PC-9 (cell line): ENCODE data around the gene PRSS1. TPM values are rescaled to one million over a fixed set of nuclear protein-coding genes. Genes with fewer than 3 reads are reported as not detected.
A peak's percentile ranks its signal among the peaks of the same experiment; 100 is the strongest.

Source experiments
- BruUV-seq: library from RNA; stranded (reverse); fragments of 400-500 nt; replicated peaks from 2 replicates; lab custom pipeline; 2021; lab: Mats Ljungman, UMichigan
- CTCF ChIA-PET: fragments of 300-600 bp; sonication (Branson Sonifier 250); formaldehyde crosslinking; loops from one replicate; lab custom pipeline; 2022; ENCODE audit warnings: antibody characterized with exemption; lab: Charles Lee
- POLR2A ChIA-PET: fragments of 300-600 bp; sonication (Branson Sonifier 250); formaldehyde crosslinking; loops from one replicate; lab custom pipeline; 2022; ENCODE audit warnings: antibody characterized with exemption; ENCODE audit not compliant: unreplicated experiment; lab: Charles Lee
- DNase-seq, 2 experiments: peaks; one replicate each; pipeline versions ENCODE4 v3.0.0 to v3.0.0-alpha.2; 2015 to 2022; ENCODE audit warnings: mixed read lengths in 1 of 2
- H2AFZ ChIP-seq: fragments of 200-600 bp; sonication (generic); 2 replicates; pipeline ENCODE4 v1.8.1; 2017; ENCODE audit warnings: antibody characterized with exemption
- H3F3A ChIP-seq: fragments of 200-600 bp; sonication (generic); 2 replicates; pipeline ENCODE4 v1.8.1; 2017; ENCODE audit warnings: antibody characterized with exemption, mild to moderate bottlenecking, low read depth; ENCODE audit not compliant: insufficient read depth
- H3K27ac ChIP-seq: fragments of 200-600 bp; sonication (generic); 2 replicates; pipeline ENCODE4 v1.6.1; 2016; ENCODE audit warnings: mixed run types
- H3K27me3 ChIP-seq: fragments of 200-600 bp; sonication (generic); 2 replicates; pipeline ENCODE4 v1.6.1; 2016; ENCODE audit warnings: low read depth, mixed run types; ENCODE audit not compliant: insufficient read depth
- H3K36me3 ChIP-seq: fragments of 200-600 bp; sonication (generic); 2 replicates; pipeline ENCODE4 v1.6.1; 2016; ENCODE audit warnings: low read depth, mixed run types
- H3K4me1 ChIP-seq: fragments of 200-600 bp; sonication (generic); replicated peaks from 2 replicates; pipeline ENCODE4 v1.6.1; 2016; ENCODE audit warnings: mixed run types; ENCODE audit not compliant: insufficient read depth
- H3K4me2 ChIP-seq: fragments of 200-600 bp; sonication (generic); 2 replicates; pipeline ENCODE4 v1.6.1; 2017; ENCODE audit warnings: mixed run types
- H3K4me3 ChIP-seq: fragments of 200-600 bp; sonication (generic); 2 replicates; pipeline ENCODE4 v1.6.1; 2016; ENCODE audit warnings: mixed run types
- H3K79me2 ChIP-seq: fragments of 200-600 bp; sonication (generic); 2 replicates; pipeline ENCODE4 v1.6.1; 2017; ENCODE audit warnings: low read depth, mixed run types
- H3K9me2 ChIP-seq: fragments of 200-600 bp; sonication (generic); 2 replicates; pipeline ENCODE4 v1.8.1; 2017; ENCODE audit warnings: mild to moderate bottlenecking; ENCODE audit not compliant: insufficient read depth
- H3K9me3 ChIP-seq: fragments of 200-600 bp; sonication (generic); 2 replicates; pipeline ENCODE4 v1.8.1; 2016; ENCODE audit warnings: low read depth; ENCODE audit not compliant: insufficient read depth
- H4K20me1 ChIP-seq: fragments of 200-600 bp; sonication (generic); 2 replicates; pipeline ENCODE4 v1.8.1; 2017; ENCODE audit not compliant: insufficient read depth
- CTCF ChIP-seq: fragments of 200-600 bp; sonication (generic); conservative IDR thresholded peaks from 2 replicates; pipeline ENCODE4 v1.6.1; 2017; ENCODE audit warnings: mixed run types, antibody characterized with exemption, mild to moderate bottlenecking, moderate library complexity
- EZH2 ChIP-seq: fragments of 200-600 bp; sonication (generic); IDR thresholded peaks from 2 replicates; pipeline ENCODE4 v1.8.0; 2017; ENCODE audit warnings: antibody characterized with exemption, low read depth
- intact Hi-C: fragments of 100-400 bp; cut with micrococcal nuclease; formaldehyde crosslinking; loops from one replicate; pipeline ENCODE4 v1.10.0; 2022; ENCODE audit not compliant: unreplicated experiment
- total RNA-seq: library from RNA; stranded (reverse); gene quantifications from 2 replicates; pipeline ENCODE4 v1.2.3, GENCODE V29; 2021

The PRSS1 gene
- total RNA-seq, 1 experiment from 2014 or later, result 0.94 TPM

- Histone ChIP-seq H3K4me3 (no peak overlapping the region), H3K9me2 (no peaks in the 10 kb centered on the region), H3K27ac (no peak overlapping the region), H3K27me3 (no peaks in the 10 kb centered on the region), H3F3A (no peaks in the 10 kb centered on the region), H3K79me2 (no peaks in the 10 kb centered on the region), H2AFZ (no peak overlapping the region), H3K4me2 (no peak overlapping the region), H3K4me1 (no peaks in the 10 kb centered on the region), H3K9me3 (peaks cover 6% of the 10 kb centered on the region; the same call in 1 of the 2 replicates), H4K20me1 (no peaks in the 10 kb centered on the region), H3K36me3 (no peaks in the 10 kb centered on the region)
- BruUV-seq, result no TSS peak
- POLR2A ChIA-PET, result no interaction called here
- no peak for DNase-seq
- no peak for TF ChIP-seq EZH2
- TF ChIP-seq CTCF, result no peak
- intact Hi-C loops, result no loop called here
- CTCF ChIA-PET, result no interaction called here
Observed at GRCh38 chr7:142777318-142777717, 28.0 kb downstream of the PRSS1 start.

- H3K4me2 ChIP-seq, result peak overlapping the region; percentile 73
- peak overlapping the region; percentile 81 for H2AFZ ChIP-seq
- peaks cover 10% of the 10 kb centered on the region for H3K4me1 ChIP-seq
- peak overlapping the region; percentile 41; the same call in 1 of the 2 replicates for H3K4me3 ChIP-seq
- H3K79me2 ChIP-seq, result no peaks in the 10 kb centered on the region
- ChIA-PET CTCF (interaction anchor here (0.6 to 2.7 kb wide), 36 partner anchors 10 to 807 kb away, joined by 3 to 42 read pairs (median 7); partner anchors contain the start of gene EPHB6), POLR2A (interaction anchor here (0.7 to 0.9 kb wide), 2 partner anchors 25 to 409 kb away, joined by 22 to 31 read pairs; no protein-coding TSS in a partner anchor)
- H3K27me3 ChIP-seq, result no peaks in the 10 kb centered on the region
- BruUV-seq, result no TSS peak
- no peaks in the 10 kb centered on the region for H4K20me1 ChIP-seq
- intact Hi-C loops, result loop anchor here (1.0 to 5.0 kb wide), 19 partner anchors 28 to 806 kb away; partner anchors contain the start of gene EPHB6
- peak; percentile 99 for TF ChIP-seq CTCF
- TF ChIP-seq EZH2, result no peak
- no peaks in the 10 kb centered on the region; the same call in 1 of the 2 replicates for H3F3A ChIP-seq
- H3K9me3 ChIP-seq, result no peaks in the 10 kb centered on the region
- H3K9me2 ChIP-seq, result no peaks in the 10 kb centered on the region
- no peaks in the 10 kb centered on the region for H3K36me3 ChIP-seq
- H3K27ac ChIP-seq, result no peak overlapping the region
- DNase-seq, result peak; percentile 88 to 93
Observed at GRCh38 chr7:142782922-142783900, 33.9 kb downstream of the PRSS1 start.

GRCh38 chr7:142784096-142784495, 34.8 kb downstream of the PRSS1 start:
- Histone ChIP-seq H3K27ac (no peak overlapping the region), H3K4me3 (no peak overlapping the region), H3K9me3 (no peaks in the 10 kb centered on the region), H3K36me3 (no peaks in the 10 kb centered on the region), H2AFZ (no peak overlapping the region), H3K9me2 (no peaks in the 10 kb centered on the region), H4K20me1 (no peaks in the 10 kb centered on the region), H3K4me1 (peaks cover 10% of the 10 kb centered on the region), H3K4me2 (no peak overlapping the region), H3K27me3 (no peaks in the 10 kb centered on the region), H3K79me2 (no peaks in the 10 kb centered on the region), H3F3A (no peaks in the 10 kb centered on the region; the same call in 1 of the 2 replicates)
- CTCF ChIA-PET, result interaction anchor here (0.7 to 2.7 kb wide), 6 partner anchors 15 to 304 kb away, joined by 3 to 41 read pairs (median 16); no protein-coding TSS in a partner anchor
- POLR2A ChIA-PET, result interaction anchor here (0.7 kb wide), 1 partner anchor 479 kb away, joined by 18 read pairs; the partner anchor contains the start of gene GSTK1
- no TSS peak for BruUV-seq
- TF ChIP-seq EZH2, result no peak
- 0 out of 2 replicates have a peak, but pooled peaks have one; percentile 21 for TF ChIP-seq CTCF
- DNase-seq, result no peak
- intact Hi-C loops, result loop anchor here (5.0 kb wide), 1 partner anchor 807 kb away; no protein-coding TSS in a partner anchor
